ENCODE measurements around the gene DERA.

DNA sequence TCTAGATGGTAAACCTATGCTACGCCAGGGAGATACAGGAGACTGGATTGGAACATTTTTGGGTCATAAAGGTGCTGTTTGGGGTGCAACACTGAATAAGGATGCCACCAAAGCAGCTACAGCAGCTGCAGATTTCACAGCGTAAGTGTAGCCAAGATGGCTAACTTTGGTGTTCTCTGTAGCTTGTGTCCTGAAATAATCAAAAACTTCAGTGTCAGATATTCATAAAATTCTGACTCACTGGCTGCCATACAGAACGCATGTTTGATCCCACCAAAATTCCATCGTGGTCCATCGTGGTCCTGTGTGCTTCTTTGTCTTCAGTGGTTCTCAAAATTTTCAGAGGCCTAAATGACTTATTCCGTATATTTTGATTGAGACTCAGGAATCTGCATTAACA, 27.6 kb upstream of the DERA start:
- TF ChIP-seq POLR2A (IDR thresholded peaks at IDR 0.05; ENCODE audit: low read depth, low read length) (no peak), POLR2AphosphoS5 (IDR thresholded peaks at IDR 0.05; ENCODE audit: low read depth, low read length) (no peak)

Data from GM12891 (cell line).